Psoas muscle (tissue), 8 donors: Measurements from ENCODE around the gene TMED1. TPM values are rescaled to one million over a fixed set of nuclear protein-coding genes. Genes with fewer than 3 reads are reported as not detected.

ENCODE experiments used
- ATAC-seq, 4 donors: fragments of 200-7000 bp; cut with Tn5 transposase; one replicate each; pipeline ENCODE4 v1.9.1; 2020; ENCODE audit warnings: moderate library complexity in 3 of 4, mild to moderate bottlenecking in 2 of 4
- DNase-seq, 2 donors: peaks; one replicate each; pipeline ENCODE4 v3.0.0-alpha.2; 2020
- H3K27ac ChIP-seq: fragments of 200-600 bp; one replicate; pipeline ENCODE4 v1.8.0; 2022
- H3K27me3 ChIP-seq, 3 donors: fragments of 200-600 bp in 1 of 3; one replicate each; pipeline versions ENCODE4 v1.6.1 to v1.8.0; 2013 to 2022; ENCODE audit warnings: low read length in 2 of 3, mild to moderate bottlenecking in 2 of 3, moderate library complexity in 1 of 3; ENCODE audit not compliant: insufficient read depth in 3 of 3
- H3K36me3 ChIP-seq, 2 donors: fragments of 200-600 bp in 1 of 2; one replicate each; pipeline versions ENCODE4 v1.6.1 to v1.8.0; 2013 to 2022; ENCODE audit warnings: low read depth in 1 of 2, mild to moderate bottlenecking in 1 of 2, moderate library complexity in 1 of 2; ENCODE audit not compliant: insufficient read depth in 1 of 2
- H3K4me1 ChIP-seq: fragments of 200-600 bp; one replicate; pipeline ENCODE4 v1.8.0; 2022
- H3K4me3 ChIP-seq: fragments of 200-600 bp; one replicate; pipeline ENCODE4 v1.8.0; 2022; ENCODE audit warnings: mild to moderate bottlenecking
- H3K9me3 ChIP-seq: fragments of 200-600 bp; one replicate; pipeline ENCODE4 v1.8.0; 2022
- CTCF ChIP-seq: fragments of 200-600 bp; IDR thresholded peaks from one replicate; pipeline ENCODE4 v1.8.0; 2022; ENCODE audit warnings: antibody characterized with exemption
- WGBS, 3 donors: extraction: QIAGEN DNeasy Blood & Tissue Kit; methylation state at CpG; one replicate each; pipeline versions ENCODE4 v1.1.6 to v1.1.7; 2013; 5-methylcytosine and 5-hydroxymethylcytosine counted together
- intact Hi-C, 2 donors: fragments of 100-400 bp; cut with DNase I; formaldehyde crosslinking; loops; one replicate each; pipeline versions ENCODE4 v1.11.0 to v1.14.2; 2022
- polyA plus RNA-seq, 3 donors: library from polyadenylated mRNA; stranded (reverse); fragments of 200-250 nt; gene quantifications; one replicate each; pipeline ENCODE4 v1.2.3, GENCODE V29; 2013
- total RNA-seq, 4 donors: library from RNA; stranded (reverse); fragmentation: NEBNext Ultra II Directional in 2 of 4; extraction: Animal tissue kit (Norgen Biotek cat#: 25700) in 2 of 4; gene quantifications; one replicate each; pipeline versions ENCODE4 v1.2.1 to v1.2.4, GENCODE V29; 2021 to 2023
- donor health status: healthy with polysubstance abuse.
- donor health status: DM: no; HTN: no; CAD: no; lungs with moderate emphysema.
- donor health status: Bipolar disorder and iron deficiency.
- donor health status: healthy.
- donor health status: DM: yes; HTN: yes; CAD: no.
- donor health status: DM: no; HTN: no; CAD: no.
- donor health status: DM: no; HTN: no; CAD: no.
- donor health status: DM: yes; HTN: yes; CAD: no.

The TMED1 gene
- total and polyA plus RNA-seq, 7 donors = 30.1 to 79.3 (median 37.5) TPM

- intact Hi-C loops = no loop called here
- no peak for ATAC-seq
- H3K9me3 ChIP-seq = no peaks in the 10 kb centered on the region
- H3K27me3 ChIP-seq = no peaks in the 10 kb centered on the region
- no peaks in the 10 kb centered on the region for H3K36me3 ChIP-seq
- no peak overlapping the region for H3K4me3 ChIP-seq
- 91 to 96% (median 95%) methylated on average over 1 of the region's 1 CpG for WGBS, 3 donors
- TF ChIP-seq CTCF = no peak
- H3K4me1 ChIP-seq = peaks cover 50% of the 10 kb centered on the region
- H3K27ac ChIP-seq = peak overlapping the region; percentile 96
- DNase-seq = no peak
Measured at GRCh38 chr19:10874024-10874423, 38.0 kb upstream of the TMED1 start.

- ATAC-seq (no peak), DNase-seq (no peak)
- WGBS, 3 donors = 4 to 11% (median 6%) methylated on average over 16 of the region's 16 CpGs
- no peaks in the 10 kb centered on the region for H3K36me3 ChIP-seq
- peak overlapping the region; percentile 96 for H3K27ac ChIP-seq
- no peak for TF ChIP-seq CTCF
- peaks cover 38% of the 10 kb centered on the region for H3K4me1 ChIP-seq
- H3K27me3 ChIP-seq = no peaks in the 10 kb centered on the region
- H3K9me3 ChIP-seq = no peaks in the 10 kb centered on the region
- intact Hi-C loops = loop anchor here in 1 of 2 donors (2.0 kb wide), 1 partner anchor 52 kb away; no protein-coding TSS in a partner anchor
- H3K4me3 ChIP-seq = peak overlapping the region; percentile 87
Measured at GRCh38 chr19:10872546-10873107, 36.6 kb upstream of the TMED1 start.

GRCh38 chr19:10871711-10872545, 35.9 kb upstream of the TMED1 start:
- peak; percentile 58 to 81 for DNase-seq
- H3K27ac ChIP-seq = peak overlapping the region; percentile 96
- intact Hi-C loops = loop anchor here in 1 of 2 donors (2.0 kb wide), 1 partner anchor 53 kb away; no protein-coding TSS in a partner anchor
- no peak for TF ChIP-seq CTCF
- WGBS, 3 donors = 0 to 1% (median 1%) methylated on average over 56 to 90 of the region's 90 CpGs
- H3K27me3 ChIP-seq = no peaks in the 10 kb centered on the region
- peak overlapping the region; percentile 87 for H3K4me3 ChIP-seq
- peaks cover 31% of the 10 kb centered on the region for H3K4me1 ChIP-seq
- ATAC-seq = no peak
- no peaks in the 10 kb centered on the region for H3K9me3 ChIP-seq
- H3K36me3 ChIP-seq = no peaks in the 10 kb centered on the region

- peak; percentile 90 to 94 (median 92) for ATAC-seq
Measured at GRCh38 chr19:10870955-10871603, 35.1 kb upstream of the TMED1 start, which contains the start of gene CARM1. Gene CARM1 (plus strand): TSS chr19:10871553. CDS start chr19:10871703, 150 bp downstream.

More at GRCh38 chr19:10870955-10871603, 35.1 kb upstream of the TMED1 start, which contains the start of gene CARM1:
- DNase-seq = peak; percentile 99 to 100
- Histone ChIP-seq H3K4me1 (peaks cover 22% of the 10 kb centered on the region), H3K27ac (peak within 1 kb of the TSS; percentile 96), H3K9me3 (no peaks in the 10 kb centered on the region), H3K36me3 (no peaks in the 10 kb centered on the region), H3K27me3 (no peaks in the 10 kb centered on the region), H3K4me3 (peak within 1 kb of the TSS; percentile 87)
- 1% methylated on average over 30 to 75 of the region's 99 CpGs for WGBS, 3 donors
- TF ChIP-seq CTCF = peak; percentile 76
- intact Hi-C loops = no loop called here
